Fibroblast of skin of back (primary cell): Measurements from ENCODE around the gene STIM1.
"Not testable (repeated sequence)": the region's sequence is repeated elsewhere in the genome, so short reads cannot be mapped to it uniquely, and the experiment has no call there.

Experiments used
- DNase-seq: peaks from one replicate; pipeline ENCODE4 v3.0.0-alpha.2; 2013

Gene STIM1

DNA sequence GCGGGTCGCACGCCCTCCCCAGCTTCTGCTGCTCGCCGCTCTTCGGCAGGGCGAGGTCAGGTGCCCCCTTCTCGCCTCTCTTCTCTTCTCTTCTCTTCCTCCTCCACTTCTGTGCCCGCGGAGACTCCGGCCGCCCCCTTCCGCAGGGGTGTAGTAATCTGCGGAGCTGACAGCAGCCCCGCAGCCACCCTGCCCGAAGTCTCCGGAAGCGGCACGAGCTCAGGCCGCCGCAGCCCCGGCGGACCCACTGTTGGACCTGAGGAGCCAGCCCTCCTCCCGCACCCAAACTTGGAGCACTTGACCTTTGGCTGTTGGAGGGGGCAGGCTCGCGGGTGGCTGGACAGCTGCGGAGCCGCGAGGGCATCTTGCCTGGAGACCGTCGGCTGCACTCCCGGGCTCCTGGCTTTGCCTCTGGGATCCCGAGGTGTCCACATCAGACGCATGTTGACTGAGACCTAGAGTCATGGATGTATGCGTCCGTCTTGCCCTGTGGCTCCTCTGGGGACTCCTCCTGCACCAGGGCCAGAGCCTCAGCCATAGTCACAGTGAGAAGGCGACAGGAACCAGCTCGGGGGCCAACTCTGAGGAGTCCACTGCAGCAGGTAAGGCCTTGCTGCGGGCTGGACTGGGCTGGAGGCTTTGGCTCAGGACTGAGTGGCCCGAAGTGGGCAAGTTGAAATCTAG is 486 bp downstream of the STIM1 start:
- DNase-seq: peak; percentile 29

DNA sequence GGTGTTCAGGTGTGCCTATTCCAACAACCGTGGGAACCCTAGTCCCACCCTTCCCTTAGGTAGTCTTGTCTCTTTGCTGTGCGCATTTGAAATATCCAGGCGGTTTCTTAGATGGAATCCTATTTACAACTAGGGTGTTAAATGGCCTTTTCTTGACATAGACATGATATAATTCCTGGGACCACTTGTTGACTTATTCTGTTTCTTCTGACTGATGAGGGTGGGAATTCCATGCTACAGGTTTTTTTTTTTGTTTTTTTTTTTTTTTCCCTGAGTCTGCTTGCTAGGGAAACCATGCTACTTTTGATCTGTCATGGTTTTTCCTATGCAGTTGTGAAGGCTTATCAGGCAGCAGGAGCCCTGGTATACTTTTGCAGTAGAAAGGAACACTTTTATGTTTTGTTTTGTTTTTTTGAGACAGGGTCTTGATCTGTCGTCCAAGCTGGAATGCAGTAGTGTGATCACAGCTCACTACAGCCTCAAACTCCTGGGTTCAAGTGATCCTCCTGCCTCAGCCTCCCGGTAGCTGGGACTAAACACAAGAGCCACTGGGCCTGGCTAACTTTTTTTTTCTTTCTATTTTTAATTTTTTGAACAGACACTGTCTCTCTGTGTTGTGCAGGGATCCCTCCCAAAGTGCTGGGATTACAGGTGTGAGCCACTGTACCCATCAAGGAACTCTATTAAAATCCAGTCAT is 1.5 kb downstream of the STIM1 start:
- DNase-seq: no peak

DNA sequence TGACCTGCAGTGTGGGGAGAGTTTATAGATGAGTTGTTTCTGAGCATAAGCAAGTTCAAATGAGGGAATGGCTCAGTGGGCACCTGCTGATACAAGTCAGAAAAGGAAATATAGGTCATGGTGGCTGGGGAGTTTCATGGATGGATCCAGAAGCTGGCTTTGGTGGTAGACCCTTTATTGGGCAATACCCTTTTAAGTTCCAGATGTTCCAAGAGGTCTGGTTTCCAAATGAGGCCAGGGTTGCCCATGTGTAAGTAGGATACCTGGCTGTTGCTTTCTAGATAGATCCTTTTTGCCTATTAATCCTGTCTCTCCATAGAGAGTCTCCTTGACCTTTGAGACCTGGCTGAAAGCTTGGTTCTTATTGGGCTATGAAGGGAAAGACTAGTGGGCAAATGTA is 2.2 kb downstream of the STIM1 start:
- DNase-seq: no peak

DNA sequence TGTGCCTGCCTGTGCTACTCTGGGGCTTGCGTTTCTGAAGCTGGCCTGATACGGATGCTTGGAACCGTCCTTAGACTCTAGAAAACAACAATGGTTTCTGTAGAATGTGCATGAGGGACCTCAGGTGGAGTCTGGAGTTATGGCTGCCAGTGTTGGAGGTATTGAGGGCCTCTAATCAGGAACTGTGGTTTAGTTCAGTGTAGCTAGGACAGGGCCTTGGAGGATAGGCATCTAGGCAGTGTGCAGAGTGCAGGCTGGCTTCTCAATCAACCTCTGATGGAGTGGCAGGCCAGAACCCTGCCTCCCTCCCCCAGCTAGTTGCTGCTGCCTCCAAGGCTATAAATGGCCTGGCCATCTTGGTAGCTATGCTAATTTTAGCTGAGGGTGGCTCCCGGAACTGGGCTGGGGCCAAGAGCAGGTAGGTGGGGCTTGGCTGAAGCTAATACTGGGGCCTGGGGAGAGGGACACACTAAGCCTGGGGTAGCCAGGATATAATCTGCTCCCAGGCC is 4.0 kb downstream of the STIM1 start:
- no peak for DNase-seq

DNA sequence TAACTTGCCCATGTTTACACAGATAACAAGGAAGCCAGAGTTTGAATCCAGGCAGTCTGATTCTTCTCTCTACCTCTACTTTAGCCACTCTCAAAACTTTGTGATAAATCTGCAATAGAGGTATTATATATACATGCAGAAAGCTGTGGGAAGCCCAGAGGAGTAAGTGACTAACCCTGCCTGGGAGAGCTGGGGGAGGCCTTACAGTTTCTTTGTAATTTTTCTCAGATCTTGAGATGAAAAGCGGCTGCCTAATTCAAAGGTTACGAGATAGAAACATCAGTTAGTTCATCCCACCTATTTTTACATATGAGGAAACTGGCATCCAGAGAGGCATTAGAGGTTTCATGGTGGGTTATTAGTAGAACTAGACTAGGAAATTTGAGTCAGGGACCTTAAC is 4.9 kb downstream of the STIM1 start:
- no peak for DNase-seq

DNA sequence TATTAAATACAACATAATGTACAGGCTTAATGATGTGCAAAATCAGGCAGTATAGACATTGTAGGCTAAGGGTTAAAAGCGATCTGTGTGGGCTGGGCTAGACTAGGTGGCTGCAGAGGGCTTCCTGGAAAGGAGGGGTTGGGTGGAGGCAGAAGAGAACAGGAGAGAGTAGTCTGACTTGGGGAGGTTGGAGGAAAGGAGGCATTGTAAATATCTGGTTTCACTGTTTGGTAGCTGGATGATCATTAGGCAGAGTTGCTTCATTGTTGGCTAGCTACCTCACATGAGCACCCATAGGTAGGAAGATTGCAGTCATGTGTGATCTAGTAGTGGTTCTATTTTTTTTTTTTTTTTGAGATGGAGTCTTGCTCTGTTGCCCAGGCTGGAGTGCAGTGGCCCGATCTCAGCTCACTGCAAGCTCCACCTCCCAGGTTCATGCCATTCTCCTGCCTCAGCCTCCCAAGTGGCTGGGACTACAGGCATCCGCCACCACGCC is 5.5 kb downstream of the STIM1 start:
- DNase-seq: not testable (repeated sequence)

DNA sequence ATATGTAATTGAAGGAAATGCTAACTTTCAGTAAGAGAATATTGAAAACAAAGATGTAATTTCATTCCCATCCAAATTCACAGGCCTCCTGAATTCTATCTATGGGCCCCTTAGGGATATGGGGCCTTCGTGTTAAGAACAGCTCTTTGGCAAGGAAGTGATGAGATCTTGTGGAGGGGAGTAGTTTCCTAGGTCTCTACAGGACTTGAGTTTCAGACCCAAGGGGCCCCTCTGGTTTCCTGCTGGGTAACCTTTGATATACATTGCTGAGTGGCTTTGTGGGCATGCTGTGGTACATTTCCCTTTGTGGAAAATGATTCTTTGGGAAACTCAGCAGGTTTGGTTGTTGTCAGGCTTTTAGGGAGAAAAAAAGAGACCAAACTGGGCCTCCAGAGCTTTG is 6.2 kb downstream of the STIM1 start:
- no peak for DNase-seq

DNA sequence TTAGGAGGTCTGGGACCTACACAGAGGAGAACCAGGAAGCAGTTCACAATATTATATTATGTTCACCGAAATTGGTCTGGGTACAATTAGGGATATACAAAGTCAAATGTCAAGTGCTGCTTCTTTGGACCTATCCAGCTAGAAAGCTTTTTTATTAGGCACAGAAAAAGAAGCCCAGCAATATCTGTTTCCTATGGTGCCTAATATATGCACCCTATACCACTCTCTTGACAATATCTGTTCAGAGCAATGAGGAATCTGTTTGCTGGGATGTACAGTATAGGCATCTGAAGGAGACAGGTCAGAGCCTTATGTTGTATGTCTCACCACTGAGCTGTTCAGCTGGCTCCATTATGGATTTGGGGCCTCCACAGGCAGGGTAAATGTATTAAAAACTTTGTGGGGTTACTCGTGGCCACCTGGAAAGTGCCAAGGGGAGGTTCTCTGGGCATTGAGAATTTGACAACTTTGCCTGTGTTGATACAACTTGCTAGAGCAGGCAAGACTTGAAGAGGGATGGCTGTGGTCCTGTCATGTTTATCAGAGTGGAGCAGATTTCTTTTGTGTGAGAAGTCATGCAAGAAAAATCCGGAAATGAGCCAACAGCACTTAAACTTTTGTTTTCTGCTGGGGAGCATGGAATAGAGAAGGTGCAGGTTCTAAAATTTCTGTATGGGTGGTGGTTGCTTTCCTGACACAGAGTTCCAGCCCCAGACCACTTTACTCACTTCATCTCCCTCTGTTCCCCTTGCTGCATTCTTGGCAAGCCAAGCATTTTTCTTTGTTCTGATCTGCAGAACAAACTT is 10.1 kb downstream of the STIM1 start:
- peak; percentile 60 for DNase-seq

DNA sequence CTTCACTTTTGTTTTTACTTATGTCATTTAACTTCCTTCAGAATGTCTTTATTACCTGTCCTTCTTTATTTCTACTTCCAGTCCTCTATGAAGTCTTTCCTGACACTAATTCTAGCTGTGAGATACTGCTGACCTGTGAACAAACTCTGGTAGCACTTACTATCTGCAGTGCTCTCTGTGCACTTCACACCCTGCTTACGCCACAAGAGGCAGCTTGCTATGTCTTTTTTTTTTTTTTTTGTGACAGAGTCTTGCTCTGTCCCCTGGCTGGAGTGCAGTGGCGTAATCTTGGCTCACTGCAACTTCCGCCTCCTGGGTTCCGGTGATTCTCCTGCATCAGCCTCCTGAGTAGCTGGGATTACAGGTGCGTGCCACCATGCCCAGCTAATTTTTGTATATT is 10.7 kb downstream of the STIM1 start:
- DNase-seq: no peak

DNA sequence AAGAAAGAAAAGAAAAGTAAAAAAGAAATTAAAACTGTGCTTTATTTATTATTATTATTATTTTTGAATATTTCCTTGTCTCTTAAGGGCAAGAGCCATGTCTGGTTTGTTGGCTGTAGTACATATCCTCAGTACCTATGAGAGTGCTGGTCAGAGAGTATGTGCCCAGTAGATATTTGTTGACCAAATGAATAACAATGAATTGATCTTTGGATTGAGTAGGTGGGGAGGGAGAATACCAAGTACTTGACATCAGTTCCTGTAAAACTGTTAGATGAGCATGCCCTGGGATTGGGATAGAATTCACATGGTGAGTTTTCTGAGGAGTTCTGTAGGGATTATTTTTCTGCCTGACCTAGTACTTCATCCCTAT is 11.4 kb downstream of the STIM1 start:
- no peak for DNase-seq

DNA sequence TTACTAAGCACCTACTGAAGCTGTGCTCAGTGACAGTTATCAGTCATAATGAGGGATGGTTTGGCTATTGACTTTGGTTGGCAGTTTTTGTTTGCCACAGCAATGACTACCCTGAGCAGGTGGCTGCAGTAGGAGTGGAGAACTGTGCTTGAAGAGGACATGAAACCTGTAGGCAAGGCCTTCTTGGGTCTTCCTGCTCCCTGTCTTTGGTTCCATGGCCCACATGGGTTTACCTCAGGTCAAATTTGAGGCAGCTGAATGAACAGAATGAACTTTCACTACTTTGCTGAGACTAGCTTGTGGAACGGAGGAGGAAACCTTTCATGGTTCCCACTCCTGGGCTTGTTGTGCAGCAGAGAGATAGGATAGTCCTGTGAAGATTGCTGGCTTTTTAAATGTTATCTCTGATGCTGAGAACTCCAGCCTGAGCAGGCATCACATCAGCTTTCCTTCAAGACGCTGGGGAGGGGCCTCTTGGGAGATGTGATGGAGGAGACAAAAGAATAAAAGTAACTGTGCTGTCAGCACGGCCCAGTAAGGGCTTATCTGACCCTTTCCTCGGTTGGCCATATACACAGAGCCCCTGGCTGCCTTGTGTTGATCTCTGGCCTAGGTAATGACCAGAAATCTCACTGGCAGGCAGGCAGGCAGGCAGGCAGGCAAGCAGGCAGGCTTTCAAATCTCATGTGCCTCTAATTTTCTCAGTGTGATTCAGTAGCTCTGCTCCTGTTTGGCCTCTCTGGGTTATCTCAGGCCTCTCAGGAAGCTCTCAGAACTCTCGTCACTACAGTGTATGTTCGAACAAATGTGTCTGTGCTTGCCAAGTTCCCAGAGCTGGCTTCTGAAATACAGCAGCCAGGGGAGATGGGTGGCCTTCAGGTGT is 12.0 kb downstream of the STIM1 start:
- no peak for DNase-seq

DNA sequence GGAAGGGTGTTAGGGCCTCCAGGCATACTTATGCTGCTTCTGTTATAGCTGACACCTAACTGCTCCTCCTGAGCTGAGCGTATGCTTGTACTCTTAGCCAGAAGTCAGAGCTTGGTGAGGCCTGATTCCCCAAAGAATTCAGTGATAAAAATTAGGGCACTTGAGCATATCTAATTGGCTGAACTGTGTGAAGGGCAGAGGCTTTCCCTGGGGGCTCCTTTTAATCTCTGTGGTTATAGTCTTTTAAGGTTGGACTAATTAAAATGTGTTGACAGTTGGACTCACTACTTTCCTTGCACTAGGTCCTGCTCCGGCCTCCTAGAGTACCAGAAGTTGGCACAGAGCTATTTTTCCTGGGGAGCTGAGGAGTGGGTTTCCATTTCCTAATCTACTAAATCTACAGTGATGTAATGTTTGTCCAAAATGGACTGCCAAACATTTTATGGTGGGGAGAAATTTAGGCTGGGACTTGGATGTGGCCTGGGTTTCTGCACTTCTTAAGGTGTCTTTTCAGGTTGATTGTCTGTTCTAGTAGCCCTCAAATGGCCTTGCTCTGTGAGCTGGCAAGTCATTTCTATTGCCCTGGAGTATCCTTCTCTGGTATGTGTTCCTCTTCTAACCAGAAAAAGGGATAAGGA is 18.4 kb downstream of the STIM1 start:
- no peak for DNase-seq

DNA sequence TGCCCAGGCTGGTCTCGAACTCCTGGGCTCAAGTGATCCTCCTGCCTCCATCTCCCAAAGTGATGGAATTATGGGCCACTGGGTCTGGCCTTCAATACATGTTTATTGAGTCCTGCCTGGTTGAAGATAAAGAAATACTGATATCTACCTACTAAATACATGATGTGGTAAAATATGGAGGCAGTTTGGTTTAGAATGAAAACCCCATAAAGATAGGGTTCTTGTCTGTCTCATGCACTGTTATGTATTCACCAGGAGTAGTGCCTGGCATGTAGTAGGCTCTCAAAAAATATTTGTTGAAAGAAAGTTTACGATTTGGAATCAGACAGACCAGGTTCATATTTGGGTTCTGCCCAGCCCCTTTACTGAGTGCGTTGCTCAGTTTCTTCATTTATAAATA is 21.1 kb downstream of the STIM1 start:
- no peak for DNase-seq

DNA sequence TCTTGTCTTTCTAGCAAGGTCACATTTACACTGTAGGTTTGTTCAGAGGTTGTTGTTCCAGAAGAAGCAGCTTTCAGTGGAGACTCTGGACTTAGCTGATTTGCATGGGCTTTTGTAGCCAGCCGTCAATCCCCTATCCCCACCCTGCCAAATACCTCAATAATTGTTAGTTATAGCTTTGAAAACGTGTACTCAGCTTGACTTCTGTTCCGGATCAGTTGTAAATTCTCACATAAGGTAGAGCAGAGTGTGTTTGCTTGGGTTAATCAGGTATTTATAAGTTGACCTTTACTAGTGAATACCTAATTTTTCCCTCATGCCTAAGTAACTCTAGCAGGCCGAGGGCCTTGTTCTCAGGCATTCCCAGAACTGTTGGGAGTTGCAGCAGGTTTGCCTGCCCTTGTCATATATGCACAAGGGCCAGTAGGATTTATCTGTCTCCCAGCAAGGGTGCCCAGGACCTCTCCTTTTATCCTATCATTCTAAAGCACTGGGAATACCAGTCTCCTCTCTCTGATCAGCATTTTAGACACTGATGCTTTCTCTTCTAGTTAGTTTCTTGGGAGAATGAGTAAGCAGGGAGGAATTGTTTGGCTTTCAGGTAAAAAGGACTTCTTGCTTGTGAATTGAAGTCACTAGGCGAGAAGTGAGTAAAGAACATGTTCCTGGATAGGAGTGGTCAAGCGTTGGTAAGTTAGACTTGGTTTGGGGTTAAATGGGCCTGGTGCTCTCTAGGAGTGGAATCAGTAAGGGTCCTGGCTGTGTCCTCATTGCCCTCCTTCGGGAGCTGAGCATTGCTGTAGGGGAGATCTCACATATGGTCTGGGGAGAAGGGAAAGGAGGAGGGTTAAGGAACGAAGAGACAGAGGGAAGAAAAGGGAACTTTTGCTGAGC is 22.1 kb downstream of the STIM1 start:
- DNase-seq: no peak

DNA sequence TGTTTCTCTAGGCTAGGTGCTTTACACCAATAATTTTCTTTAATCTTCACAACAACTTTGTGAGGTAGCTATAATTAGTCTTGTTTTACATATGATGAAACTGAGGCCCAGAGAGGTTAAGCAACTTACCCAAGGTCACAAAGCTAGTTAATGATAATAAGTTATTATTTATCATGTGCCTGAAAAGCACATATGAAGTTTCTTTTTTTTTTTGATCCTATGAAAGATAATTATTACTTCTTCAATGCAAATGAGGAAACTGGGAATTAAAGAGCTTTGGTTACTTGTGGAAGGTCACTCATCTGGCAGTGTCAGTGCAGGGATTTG is 22.8 kb downstream of the STIM1 start:
- DNase-seq: no peak

DNA sequence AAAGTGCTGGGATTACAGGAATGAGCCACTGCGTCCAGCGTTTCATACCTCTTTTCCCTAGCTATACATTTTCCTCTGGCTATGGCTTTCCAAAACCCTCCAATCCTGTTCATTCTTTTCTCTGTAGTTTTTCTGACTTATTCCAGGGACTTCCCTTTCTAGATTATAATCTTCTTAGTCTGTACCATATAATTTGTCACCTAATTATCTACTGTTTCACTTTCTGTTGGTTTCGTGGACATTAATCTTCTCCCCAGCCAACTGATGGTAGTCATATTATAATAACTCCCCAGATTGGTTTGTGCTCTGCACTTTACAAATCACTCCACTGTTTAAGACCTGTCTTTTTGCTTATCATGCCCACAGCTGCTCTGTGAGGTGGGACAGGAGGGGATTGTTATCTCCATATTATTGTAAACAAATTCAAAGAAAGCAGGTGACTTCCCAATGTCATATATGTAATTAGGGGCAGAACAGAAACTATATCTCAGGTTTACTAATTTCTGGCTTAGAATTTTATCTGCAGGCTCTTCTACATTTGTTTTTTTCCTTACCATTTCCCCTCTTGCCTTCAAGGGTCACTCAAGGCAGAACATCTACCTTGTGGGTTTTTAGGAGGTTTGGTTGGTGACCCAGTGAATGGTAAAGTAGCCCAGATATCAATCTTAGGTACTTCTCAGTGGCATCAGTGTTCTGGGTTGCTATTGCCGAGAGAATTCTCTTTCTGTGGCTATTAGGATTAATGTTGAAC is 23.9 kb downstream of the STIM1 start:
- DNase-seq: no peak

DNA sequence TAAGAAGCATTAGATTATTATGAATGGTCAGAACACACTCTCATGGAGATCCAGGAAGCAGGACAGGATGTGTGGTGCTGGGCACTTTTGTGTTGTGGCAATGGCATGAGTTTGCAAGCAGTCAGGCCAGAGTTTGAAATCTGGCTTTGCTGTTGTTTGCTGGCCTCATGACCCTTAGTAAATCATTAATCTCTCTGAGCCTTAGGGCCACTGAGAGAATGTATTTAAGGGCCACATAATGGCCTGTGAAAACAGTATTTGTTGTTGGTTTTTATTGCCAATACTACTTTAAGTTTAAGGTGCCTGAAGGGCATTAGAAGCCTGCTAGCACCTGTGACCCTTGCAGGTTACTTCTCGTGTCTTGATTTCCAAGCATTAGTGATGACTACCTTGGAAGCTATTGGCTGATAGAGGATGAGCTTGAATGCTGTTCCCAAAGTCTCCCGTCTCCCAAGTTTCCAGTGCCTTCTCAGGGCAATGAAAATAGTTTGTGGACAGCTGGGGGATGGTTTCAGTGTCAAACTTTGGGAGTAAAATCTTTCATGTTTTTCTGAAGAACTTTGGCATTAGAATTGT is 24.6 kb downstream of the STIM1 start:
- DNase-seq: no peak

DNA sequence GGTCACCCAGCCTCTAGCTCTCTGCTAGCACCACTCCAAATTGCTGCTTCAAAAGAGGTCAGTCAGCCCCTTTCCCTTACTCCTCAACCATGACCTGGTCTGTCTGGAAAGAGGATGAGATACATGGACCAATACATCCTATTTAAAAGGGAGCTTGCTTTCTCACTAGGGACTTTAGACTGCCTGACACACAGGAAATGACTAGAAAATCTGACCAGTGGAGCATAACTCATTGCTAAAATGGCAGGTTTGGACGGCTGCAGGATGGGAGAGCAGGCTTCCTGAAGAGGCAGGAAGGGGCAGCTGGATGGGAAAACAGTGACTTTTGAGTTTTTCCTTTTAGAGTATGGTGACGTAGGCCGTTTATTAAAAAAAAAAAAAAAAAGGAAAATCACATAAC is 25.3 kb downstream of the STIM1 start:
- DNase-seq: peak; percentile 38

DNA sequence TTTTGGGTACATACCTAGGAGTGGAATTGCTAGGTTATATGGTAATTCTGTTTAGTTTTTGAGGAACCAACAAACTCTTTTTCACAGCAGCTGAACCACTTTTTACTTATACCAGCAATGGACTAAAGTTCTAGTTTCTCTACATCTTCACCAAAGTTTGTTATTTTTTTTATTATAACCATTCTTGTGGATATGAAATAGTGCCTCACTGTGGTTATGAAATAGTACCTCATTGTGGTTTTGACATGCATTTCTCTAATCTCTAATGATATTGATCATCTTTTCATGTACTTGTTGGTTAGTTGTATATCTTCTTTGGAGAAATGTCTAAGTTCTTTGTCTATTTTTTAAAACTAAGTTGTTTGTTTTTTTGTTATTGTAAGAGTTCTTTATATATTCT is 27.2 kb downstream of the STIM1 start:
- no peak for DNase-seq

DNA sequence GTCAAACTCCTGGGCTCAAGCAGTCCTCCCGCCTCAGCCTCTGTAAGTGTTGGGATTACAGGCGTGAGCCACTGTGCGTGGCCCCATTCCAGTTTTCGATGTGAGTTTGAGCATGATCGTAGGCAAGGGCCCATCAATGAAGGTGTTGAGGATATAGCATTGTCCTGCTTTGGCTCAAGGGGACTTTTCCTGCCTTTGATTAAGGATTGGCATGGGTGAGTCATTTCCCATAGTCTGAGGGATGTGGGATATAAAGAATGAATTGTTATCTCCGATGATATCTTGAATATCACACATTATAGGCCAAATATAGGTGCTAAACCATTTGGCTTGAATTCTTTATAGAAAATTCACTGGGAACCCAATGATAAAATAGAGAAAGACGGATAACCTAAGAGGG is 30.4 kb downstream of the STIM1 start:
- DNase-seq: peak; percentile 12
